RWPE1 (cell line): ENCODE data around the gene INTS7.

Experiments used
- CTCF ChIA-PET: fragments of 350-600 bp; sonication (Branson Sonifier 250); formaldehyde crosslinking; extraction: SDS; loops from one replicate; lab custom pipeline; 2021; lab: Yijun Ruan, JAX
- POLR2A ChIA-PET: fragments of 400-600 bp; formaldehyde crosslinking; extraction: SDS; loops from one replicate; lab custom pipeline; 2020; ENCODE audit warnings: antibody characterized with exemption; ENCODE audit not compliant: low non-redundant PET; lab: Yijun Ruan, JAX
- DNase-seq: peaks from one replicate; pipeline ENCODE4 v3.0.0; 2012; ENCODE audit warnings: low spot score
- H3K27ac ChIP-seq: fragments of 450-650 bp; 2 replicates; pipeline ENCODE4 v1.5.1; 2017
- CTCF ChIP-seq: fragments of 450-650 bp; conservative IDR thresholded peaks from 2 replicates; pipeline ENCODE4 v1.5.1; 2017; ENCODE audit warnings: low read depth, mild to moderate bottlenecking

Gene INTS7

DNA sequence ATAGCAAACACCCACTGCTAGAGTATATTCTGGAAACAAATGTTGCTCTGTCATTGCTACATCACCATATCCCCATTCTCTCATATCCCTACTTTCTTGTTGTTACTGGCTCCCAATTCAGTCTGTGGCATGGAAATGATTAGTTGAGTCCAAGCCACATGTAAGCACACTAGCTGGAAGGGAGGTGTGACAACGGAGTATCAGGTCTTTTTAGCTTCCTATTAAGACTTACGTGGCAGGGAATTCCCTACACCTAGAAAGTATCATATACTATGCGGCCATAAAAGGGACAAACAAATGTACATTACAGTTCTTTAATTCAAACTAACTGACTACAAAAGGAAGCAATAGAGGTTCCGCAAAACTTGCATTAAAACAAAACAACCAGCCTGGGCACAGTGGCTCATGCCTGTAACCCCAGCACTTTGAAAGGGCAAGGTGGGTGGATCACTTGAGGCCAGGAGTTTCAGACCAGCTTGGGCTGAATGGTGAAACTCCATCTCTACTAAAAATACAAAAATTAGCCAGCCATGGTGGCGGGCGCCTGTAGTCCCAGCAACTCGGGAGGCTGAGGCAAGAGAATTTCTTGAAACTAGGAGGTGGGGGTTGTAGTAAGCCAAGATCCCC lies 48.6 kb downstream of the INTS7 start:
- ChIA-PET CTCF (interaction anchor here (0.6 to 0.7 kb wide), 2 partner anchors 37 to 267 kb away, joined by 3 read pairs; no protein-coding TSS in a partner anchor), POLR2A (no interaction called here)
- H3K27ac ChIP-seq, result no peak overlapping the region
- DNase-seq, result no peak
- TF ChIP-seq CTCF, result no peak

DNA sequence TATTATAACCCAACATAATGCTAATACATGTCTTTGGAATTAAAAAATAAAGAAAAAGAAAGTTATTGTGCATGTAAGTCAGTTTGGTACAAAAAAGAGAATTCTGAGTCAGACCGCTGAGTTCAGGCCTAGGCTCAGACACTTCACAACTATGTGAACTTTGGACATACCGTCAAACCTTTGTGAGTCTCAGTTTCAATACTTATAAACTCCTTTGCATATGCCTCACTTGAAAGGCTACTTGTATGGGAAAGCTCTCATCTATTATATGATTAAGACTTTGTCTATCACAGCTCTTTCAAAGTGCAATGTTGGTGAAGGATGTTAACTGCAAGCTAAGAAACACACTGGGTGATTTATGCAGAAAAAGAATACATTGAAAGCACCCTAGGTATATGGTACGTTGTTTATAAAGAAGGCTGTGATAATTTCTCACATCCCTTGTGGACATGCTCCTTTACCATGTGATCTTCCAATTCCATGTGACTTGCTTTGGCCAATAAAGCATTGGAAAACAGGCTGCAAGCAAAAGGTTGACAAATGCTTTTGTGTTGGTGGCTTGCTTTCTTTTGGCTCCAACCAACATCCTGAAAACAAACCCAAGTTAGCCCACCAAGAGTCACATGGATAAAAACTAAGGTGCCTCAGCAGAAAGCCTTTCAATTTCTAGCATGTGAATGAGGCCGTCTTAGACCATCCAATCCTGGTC lies 49.6 kb downstream of the INTS7 start:
- DNase-seq, result no peak
- CTCF ChIA-PET, result no interaction called here
- POLR2A ChIA-PET, result no interaction called here
- H3K27ac ChIP-seq, result no peak overlapping the region
- TF ChIP-seq CTCF, result no peak

DNA sequence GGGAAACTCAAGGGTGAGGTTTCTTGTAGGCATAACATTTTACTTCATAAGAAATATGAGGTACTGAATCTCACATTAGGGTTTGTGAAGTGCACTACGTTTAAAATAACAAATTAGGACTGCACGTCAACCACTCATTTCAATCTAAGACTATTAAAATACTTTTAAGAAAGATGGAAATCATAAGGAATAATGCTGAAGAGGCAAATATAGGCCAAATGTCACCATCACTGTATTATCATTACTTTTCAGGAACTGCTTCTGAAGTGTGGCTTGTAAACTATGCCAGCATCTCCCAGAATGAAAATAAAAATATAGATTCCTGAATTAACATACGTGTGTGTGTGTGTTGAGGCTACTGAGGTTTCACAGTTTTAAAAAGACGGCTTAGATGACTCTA lies 56.8 kb downstream of the INTS7 start:
- H3K27ac ChIP-seq, result no peak overlapping the region
- DNase-seq, result no peak
- TF ChIP-seq CTCF, result no peak
- ChIA-PET POLR2A (no interaction called here), CTCF (interaction anchor here (0.5 to 0.7 kb wide), 2 partner anchors 16 to 298 kb away, joined by 3 to 4 read pairs; no protein-coding TSS in a partner anchor)

- no peak for TF ChIP-seq CTCF
- no peak for DNase-seq
- no peak overlapping the region for H3K27ac ChIP-seq
- CTCF ChIA-PET, result interaction anchor here (1.2 kb wide), 1 partner anchor 60 kb away, joined by 4 read pairs; the partner anchor contains the start of genes DTL and INTS7
- POLR2A ChIA-PET, result no interaction called here
These were observed 60.0 kb downstream of the INTS7 start for GRCh38 chr1:211975152-211975941.

DNA sequence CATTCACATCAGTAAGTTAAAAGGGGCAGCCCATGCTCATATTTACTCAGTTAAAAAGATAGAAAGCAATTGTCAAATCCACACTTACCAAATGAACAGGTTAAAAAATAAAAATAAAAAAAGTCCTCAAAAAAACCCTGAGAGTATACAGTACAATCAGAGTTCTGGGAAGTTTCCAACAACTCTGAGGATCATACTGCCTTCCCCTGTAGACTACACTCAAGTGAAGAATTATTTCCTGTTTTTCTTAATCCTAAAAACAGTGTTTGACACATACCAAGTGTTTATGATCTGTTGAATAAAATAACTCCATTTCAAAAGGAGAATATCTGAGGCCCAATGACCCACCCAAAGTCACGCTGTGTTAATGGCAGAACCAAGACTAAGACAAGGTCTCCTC lies 61.8 kb downstream of the INTS7 start:
- ChIA-PET POLR2A (no interaction called here), CTCF (no interaction called here)
- H3K27ac ChIP-seq, result no peak overlapping the region
- no peak for TF ChIP-seq CTCF
- DNase-seq, result no peak

DNA sequence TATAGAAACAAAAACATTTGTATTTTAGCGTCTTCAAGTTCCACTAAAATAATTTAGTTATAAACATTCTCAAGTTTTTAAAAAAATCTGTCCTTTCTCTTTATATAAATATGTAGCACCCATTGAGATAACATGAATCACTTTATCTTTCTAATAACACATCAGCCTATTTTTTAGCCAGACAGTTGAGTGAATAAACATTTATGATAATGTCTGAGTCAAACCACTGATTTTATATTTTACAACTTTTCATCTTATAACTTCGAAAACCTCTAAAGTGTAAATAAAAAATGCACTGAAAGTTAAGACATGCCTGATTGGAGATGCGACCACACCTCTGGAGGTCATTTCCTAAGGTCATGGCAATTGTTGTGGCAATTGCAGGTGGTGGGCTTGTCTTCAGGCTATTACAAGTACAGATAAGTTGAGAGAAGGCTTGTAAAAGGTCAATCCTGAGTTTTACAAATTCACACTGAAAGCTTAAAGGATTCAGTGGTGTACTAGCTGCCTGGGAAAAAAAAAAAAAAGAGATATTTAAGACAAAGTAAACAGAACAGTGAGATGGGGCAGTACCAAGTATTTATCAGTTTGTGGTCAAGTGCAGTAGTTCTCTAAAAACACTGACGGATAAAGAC lies 67.0 kb downstream of the INTS7 start:
- ChIA-PET CTCF (no interaction called here), POLR2A (no interaction called here)
- DNase-seq, result no peak
- TF ChIP-seq CTCF, result no peak
- H3K27ac ChIP-seq, result no peak overlapping the region
